Gastrocnemius medialis (tissue), 4 donors: ENCODE data around the gene CTBS.

ENCODE experiments used
- POLR2A ChIP-seq, 2 donors: fragments of 450-650 bp; IDR thresholded peaks; one replicate each; pipeline ENCODE4 v1.6.1; 2017; ENCODE audit warnings: antibody characterized with exemption in 2 of 2, mild to moderate bottlenecking in 2 of 2, moderate library complexity in 2 of 2
- TF ChIP-seq, protein P1 (sequence below), 5 experiments: fragments of 450-650 bp in 3 of 5; fragments of 200-600 bp in 2 of 5; sonication (generic) in 2 of 5; IDR thresholded peaks in 4 of 5; conservative IDR thresholded peaks in 1 of 5; 1 replicate in 4 of 5; 2 replicates in 1 of 5; pipeline ENCODE4 v1.5.1; 2016 to 2019; ENCODE audit warnings: antibody characterized with exemption in 5 of 5, mild to moderate bottlenecking in 3 of 5, moderate library complexity in 3 of 5

DNA sequence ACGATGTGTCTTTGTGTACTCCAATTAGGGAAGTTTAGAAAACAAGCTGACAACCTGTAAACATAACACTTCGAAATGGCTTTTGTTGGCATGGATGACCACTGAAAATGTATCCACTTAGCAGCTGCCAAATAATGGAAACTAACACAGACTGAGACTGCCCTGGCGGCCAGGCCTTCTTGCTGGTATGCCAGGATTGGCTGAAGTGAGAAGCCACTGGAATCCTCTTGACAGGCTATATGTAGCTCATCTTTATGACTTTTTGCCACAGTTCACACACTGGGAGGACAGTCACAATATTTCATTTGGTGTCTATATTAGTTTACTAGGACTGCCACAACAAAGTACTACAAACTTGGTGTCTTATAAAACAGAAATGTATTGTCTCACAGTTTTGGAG is 12.9 kb upstream of the CTBS start:
- TF ChIP-seq POLR2A (IDR thresholded peaks at IDR 0.05): no peak
- TF ChIP-seq, protein P1, sequence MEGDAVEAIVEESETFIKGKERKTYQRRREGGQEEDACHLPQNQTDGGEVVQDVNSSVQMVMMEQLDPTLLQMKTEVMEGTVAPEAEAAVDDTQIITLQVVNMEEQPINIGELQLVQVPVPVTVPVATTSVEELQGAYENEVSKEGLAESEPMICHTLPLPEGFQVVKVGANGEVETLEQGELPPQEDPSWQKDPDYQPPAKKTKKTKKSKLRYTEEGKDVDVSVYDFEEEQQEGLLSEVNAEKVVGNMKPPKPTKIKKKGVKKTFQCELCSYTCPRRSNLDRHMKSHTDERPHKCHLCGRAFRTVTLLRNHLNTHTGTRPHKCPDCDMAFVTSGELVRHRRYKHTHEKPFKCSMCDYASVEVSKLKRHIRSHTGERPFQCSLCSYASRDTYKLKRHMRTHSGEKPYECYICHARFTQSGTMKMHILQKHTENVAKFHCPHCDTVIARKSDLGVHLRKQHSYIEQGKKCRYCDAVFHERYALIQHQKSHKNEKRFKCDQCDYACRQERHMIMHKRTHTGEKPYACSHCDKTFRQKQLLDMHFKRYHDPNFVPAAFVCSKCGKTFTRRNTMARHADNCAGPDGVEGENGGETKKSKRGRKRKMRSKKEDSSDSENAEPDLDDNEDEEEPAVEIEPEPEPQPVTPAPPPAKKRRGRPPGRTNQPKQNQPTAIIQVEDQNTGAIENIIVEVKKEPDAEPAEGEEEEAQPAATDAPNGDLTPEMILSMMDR (IDR thresholded peaks at IDR 0.05 in 4 of 5, conservative IDR thresholded peaks at IDR 0.05 in 1 of 5): no peak
